NCI-H748 treated with DMSO at 0.1 percent for 48 hours (cell line): ENCODE measurements around the gene ACO2.
"Not testable (repeated sequence)": the region's sequence is repeated elsewhere in the genome, so short reads cannot be mapped to it uniquely, and the experiment has no call there.

ENCODE experiments used
- DNase-seq: peaks from one replicate; lab custom pipeline; 2025; lab: John Stamatoyannopoulos, UW

Gene ACO2

GRCh38 chr22:41568811-41569210 lies 99.9 kb downstream of the ACO2 start:
- DNase-seq: no peak

GRCh38 chr22:41570221-41570620 lies 101.3 kb downstream of the ACO2 start:
- DNase-seq: no peak

- no peak for DNase-seq
Measured at GRCh38 chr22:41571786-41572185, 102.9 kb downstream of the ACO2 start.

GRCh38 chr22:41572305-41572704 lies 103.4 kb downstream of the ACO2 start:
- not testable (repeated sequence) for DNase-seq

GRCh38 chr22:41573677-41574076 lies 104.8 kb downstream of the ACO2 start:
- no peak for DNase-seq

GRCh38 chr22:41574847-41575381 lies 106.0 kb downstream of the ACO2 start:
- no peak for DNase-seq

GRCh38 chr22:41575533-41575932 lies 106.6 kb downstream of the ACO2 start:
- DNase-seq: no peak

GRCh38 chr22:41576877-41577276 lies 108.0 kb downstream of the ACO2 start:
- DNase-seq: no peak

GRCh38 chr22:41578114-41578513 lies 109.2 kb downstream of the ACO2 start:
- no peak for DNase-seq
